ENCODE measurements around the gene EPM2AIP1. TPM values are rescaled to one million over a fixed set of nuclear protein-coding genes. Genes with fewer than 3 reads are reported as not detected.

EPM2AIP1 gene
- total RNA-seq, 1 experiment from 2014 or later: 11.4 TPM

GRCh38 chr3:37030588-37030987 lies 37.7 kb upstream of the EPM2AIP1 start:
- no peaks in the 10 kb centered on the region for H3K27me3 Mint-ChIP-seq (ENCODE audit: low read depth)
- Histone ChIP-seq H2BK5ac (ENCODE audit: insufficient read length, low read length) (no peak overlapping the region), H4K5ac (ENCODE audit: insufficient read length, low read depth, low read length) (no peak overlapping the region), H4K91ac (ENCODE audit: insufficient read length, low read depth, low read length) (no peak overlapping the region), H3K27ac (ENCODE audit: insufficient read length, low read depth, low read length) (no peak overlapping the region), H4K20me1 (ENCODE audit: control insufficient read depth, insufficient read depth, insufficient read length) (no peaks in the 10 kb centered on the region), H3K23me2 (ENCODE audit: insufficient read length, low read depth, low read length, poor library complexity, severe bottlenecking) (no peaks in the 10 kb centered on the region), H3K79me2 (ENCODE audit: insufficient read depth, low read length) (no peaks in the 10 kb centered on the region; the same call in 1 of the 2 replicates), H3T11ph (ENCODE audit: low read length) (no peak overlapping the region), H3K4ac (ENCODE audit: low read depth, low read length) (no peak overlapping the region), H2BK15ac (ENCODE audit: low read depth, low read length) (no peak overlapping the region), H3K4me2 (ENCODE audit: insufficient read depth, insufficient read length, low read length) (no peak overlapping the region), H2BK20ac (ENCODE audit: low read depth, low read length, poor library complexity, severe bottlenecking) (no peak overlapping the region), H3K79me1 (ENCODE audit: insufficient read depth, low read depth, low read length, poor library complexity, severe bottlenecking) (peaks cover 3% of the 10 kb centered on the region), H3K27me3 (ENCODE audit: insufficient read depth, low read length) (no peaks in the 10 kb centered on the region), H2AK5ac (ENCODE audit: insufficient read length, low read length) (no peak overlapping the region), H3K9ac (ENCODE audit: extremely low read depth, insufficient read length, low read length) (no peak overlapping the region), H3K14ac (ENCODE audit: insufficient read depth, low read length) (no peak overlapping the region), H2BK12ac (ENCODE audit: insufficient read length, low read depth, low read length) (no peak overlapping the region), H2AFZ (ENCODE audit: low read length) (no peak overlapping the region), H3K4me1 (ENCODE audit: insufficient read depth, low read length) (no peaks in the 10 kb centered on the region), H2BK120ac (ENCODE audit: low read depth, low read length, poor library complexity, severe bottlenecking) (no peak overlapping the region), H3K23ac (ENCODE audit: insufficient read length, low read depth, low read length) (no peak overlapping the region), H3K9me3 (ENCODE audit: control insufficient read depth, low read depth, low read length) (no peaks in the 10 kb centered on the region), H3K56ac (ENCODE audit: insufficient read length, low read depth, low read length) (no peak overlapping the region), H4K8ac (replicated peaks; ENCODE audit: insufficient read length, low read depth, low read length) (no peak overlapping the region), H3K18ac (ENCODE audit: insufficient read length, low read depth, low read length) (no peak overlapping the region)
- no peaks in the 10 kb centered on the region for H3K4me1 Mint-ChIP-seq
- DNase-seq: no peak
- H3K36me3 Mint-ChIP-seq (ENCODE audit: insufficient read depth in 1 of 3, low read depth in 3 of 3): peaks cover 47 to 75% (median 66%) of the 10 kb centered on the region in 3 experiments
- TF ChIP-seq CTCF (conservative IDR thresholded peaks at IDR 0.05): no peak
- H3K27ac Mint-ChIP-seq: no peak overlapping the region
- H3K9me3 Mint-ChIP-seq: peaks cover 6 to 7% of the 10 kb centered on the region in 2 experiments; a peak in 3 of 5 replicates
- whole genome bisulfite sequencing (ENCODE audit: extremely low coverage, insufficient read length, low lambda C conversion rate): no CpG with 5 or more reads among the region's 3 CpGs
- H3K4me3 Mint-ChIP-seq: no peak overlapping the region
